ENCODE measurements around the gene RPS6KA5.

RPS6KA5 gene

GRCh38 chr14:91068642-91069041, 8.2 kb upstream of the RPS6KA5 start:
- Histone ChIP-seq H3K4me1 (ENCODE audit: control extremely low read depth in 1 of 4, control insufficient read depth in 4 of 4, insufficient read depth in 4 of 4, low read length in 3 of 4) (peaks cover 2 to 25% (median 11%) of the 10 kb centered on the region in 4 experiments), H3K4me3 (ENCODE audit: control insufficient read depth in 1 of 7, extremely low read depth in 1 of 7, insufficient read depth in 4 of 7, low read depth in 2 of 7, low read length in 6 of 7) (peak overlapping the region in 1 of 7 experiments; percentile 50), H3K27me3 (replicated peaks in 2 of 5; ENCODE audit: control insufficient read depth in 4 of 5, insufficient read depth in 5 of 5, low read length in 4 of 5) (no peaks in the 10 kb centered on the region), H3K27ac (ENCODE audit: insufficient read depth in 1 of 2, low read depth in 1 of 2, low read length in 2 of 2, poor library complexity in 1 of 2, severe bottlenecking in 2 of 2) (peak overlapping the region in 1 of 2 experiments; percentile 0), H3K36me3 (ENCODE audit: control insufficient read depth in 4 of 4, insufficient read depth in 4 of 4, low read length in 3 of 4) (no peaks in the 10 kb centered on the region), H3K9me3 (ENCODE audit: control extremely low read depth in 1 of 5, control insufficient read depth in 4 of 5, insufficient read depth in 2 of 5, low read depth in 1 of 5, low read length in 4 of 5) (no peaks in the 10 kb centered on the region)
- ChIA-PET CTCF (interaction anchor here (0.8 kb wide), 1 partner anchor 10 kb away, joined by 3 read pairs; no protein-coding TSS in a partner anchor), POLR2A (no interaction called here)
- peak; percentile 32 to 78 (median 67) for DNase-seq
- no CpG with 5 or more reads among the region's 2 CpGs for WGBS (ENCODE audit: insufficient coverage)

- peaks cover 10 to 36% (median 23%) of the 10 kb centered on the region in 4 experiments for H3K4me1 ChIP-seq (ENCODE audit: control extremely low read depth in 1 of 4, control insufficient read depth in 4 of 4, insufficient read depth in 4 of 4, low read length in 3 of 4)
- H3K4me3 ChIP-seq (ENCODE audit: control insufficient read depth in 1 of 7, extremely low read depth in 1 of 7, insufficient read depth in 4 of 7, low read depth in 2 of 7, low read length in 6 of 7): no peak overlapping the region
- no peaks in the 10 kb centered on the region for H3K9me3 ChIP-seq (ENCODE audit: control extremely low read depth in 1 of 5, control insufficient read depth in 4 of 5, insufficient read depth in 2 of 5, low read depth in 1 of 5, low read length in 4 of 5)
- WGBS (ENCODE audit: insufficient coverage): no CpG with 5 or more reads among the region's 1 CpG
- ChIA-PET POLR2A (no interaction called here), CTCF (no interaction called here)
- no peak overlapping the region for H3K27ac ChIP-seq (ENCODE audit: insufficient read depth in 1 of 2, low read depth in 1 of 2, low read length in 2 of 2, poor library complexity in 1 of 2, severe bottlenecking in 2 of 2)
- DNase-seq: peak in 1 of 3 donors; percentile 32
- no peaks in the 10 kb centered on the region for H3K27me3 ChIP-seq (replicated peaks in 2 of 5; ENCODE audit: control insufficient read depth in 4 of 5, insufficient read depth in 5 of 5, low read length in 4 of 5)
- no peaks in the 10 kb centered on the region for H3K36me3 ChIP-seq (ENCODE audit: control insufficient read depth in 4 of 4, insufficient read depth in 4 of 4, low read length in 3 of 4)
These were observed 6.7 kb upstream of the RPS6KA5 start for GRCh38 chr14:91067186-91067585.

GRCh38 chr14:91065266-91065665, 4.8 kb upstream of the RPS6KA5 start:
- no peaks in the 10 kb centered on the region for H3K36me3 ChIP-seq (ENCODE audit: control insufficient read depth in 4 of 4, insufficient read depth in 4 of 4, low read length in 3 of 4)
- 80% methylated on average over 1 of the region's 3 CpGs for WGBS (ENCODE audit: insufficient coverage)
- no peak overlapping the region for H3K27ac ChIP-seq (ENCODE audit: insufficient read depth in 1 of 2, low read depth in 1 of 2, low read length in 2 of 2, poor library complexity in 1 of 2, severe bottlenecking in 2 of 2)
- peaks cover 21 to 46% (median 35%) of the 10 kb centered on the region in 4 experiments for H3K4me1 ChIP-seq (ENCODE audit: control extremely low read depth in 1 of 4, control insufficient read depth in 4 of 4, insufficient read depth in 4 of 4, low read length in 3 of 4)
- DNase-seq: no peak
- ChIA-PET POLR2A (no interaction called here), CTCF (interaction anchor here (0.7 to 1.2 kb wide), 2 partner anchors 16 to 112 kb away, joined by 3 read pairs; no protein-coding TSS in a partner anchor)
- H3K27me3 ChIP-seq (replicated peaks in 2 of 5; ENCODE audit: control insufficient read depth in 4 of 5, insufficient read depth in 5 of 5, low read length in 4 of 5): no peaks in the 10 kb centered on the region
- H3K9me3 ChIP-seq (ENCODE audit: control extremely low read depth in 1 of 5, control insufficient read depth in 4 of 5, insufficient read depth in 2 of 5, low read depth in 1 of 5, low read length in 4 of 5): no peaks in the 10 kb centered on the region
- no peak overlapping the region for H3K4me3 ChIP-seq (ENCODE audit: control insufficient read depth in 1 of 7, extremely low read depth in 1 of 7, insufficient read depth in 4 of 7, low read depth in 2 of 7, low read length in 6 of 7)

GRCh38 chr14:91063119-91063518, 2.7 kb upstream of the RPS6KA5 start:
- peaks cover 23 to 52% (median 37%) of the 10 kb centered on the region in 4 experiments for H3K4me1 ChIP-seq (ENCODE audit: control extremely low read depth in 1 of 4, control insufficient read depth in 4 of 4, insufficient read depth in 4 of 4, low read length in 3 of 4)
- no peaks in the 10 kb centered on the region for H3K9me3 ChIP-seq (ENCODE audit: control extremely low read depth in 1 of 5, control insufficient read depth in 4 of 5, insufficient read depth in 2 of 5, low read depth in 1 of 5, low read length in 4 of 5)
- POLR2A ChIA-PET: interaction anchor here (0.7 kb wide), 2 partner anchors 11 to 242 kb away, joined by 4 read pairs; no protein-coding TSS in a partner anchor

GRCh38 chr14:91062600-91062999, 2.2 kb upstream of the RPS6KA5 start:
- peak in 1 of 3 donors; percentile 35 for DNase-seq
- Histone ChIP-seq H3K4me1 (ENCODE audit: control extremely low read depth in 1 of 4, control insufficient read depth in 4 of 4, insufficient read depth in 4 of 4, low read length in 3 of 4) (peaks cover 23 to 57% (median 39%) of the 10 kb centered on the region in 4 experiments), H3K9me3 (ENCODE audit: control extremely low read depth in 1 of 5, control insufficient read depth in 4 of 5, insufficient read depth in 2 of 5, low read depth in 1 of 5, low read length in 4 of 5) (no peaks in the 10 kb centered on the region), H3K4me3 (ENCODE audit: control insufficient read depth in 1 of 7, extremely low read depth in 1 of 7, insufficient read depth in 4 of 7, low read depth in 2 of 7, low read length in 6 of 7) (peak overlapping the region in 2 of 7 experiments; percentile 3 to 23), H3K27ac (ENCODE audit: insufficient read depth in 1 of 2, low read depth in 1 of 2, low read length in 2 of 2, poor library complexity in 1 of 2, severe bottlenecking in 2 of 2) (no peak overlapping the region), H3K27me3 (replicated peaks in 2 of 5; ENCODE audit: control insufficient read depth in 4 of 5, insufficient read depth in 5 of 5, low read length in 4 of 5) (no peaks in the 10 kb centered on the region), H3K36me3 (ENCODE audit: control insufficient read depth in 4 of 4, insufficient read depth in 4 of 4, low read length in 3 of 4) (no peaks in the 10 kb centered on the region)
- CTCF ChIA-PET: interaction anchor here (0.7 to 1.0 kb wide), 2 partner anchors 10 to 52 kb away, joined by 3 read pairs; no protein-coding TSS in a partner anchor
- POLR2A ChIA-PET: interaction anchor here (0.7 kb wide), 2 partner anchors 12 to 241 kb away, joined by 4 read pairs; no protein-coding TSS in a partner anchor
- WGBS (ENCODE audit: insufficient coverage): 100% methylated on average over 1 of the region's 2 CpGs

More at GRCh38 chr14:91063119-91063518, 2.7 kb upstream of the RPS6KA5 start:
- CTCF ChIA-PET: interaction anchor here (1.0 kb wide), 1 partner anchor 52 kb away, joined by 3 read pairs; no protein-coding TSS in a partner anchor
- peak overlapping the region; percentile 51 to 56 for H3K27ac ChIP-seq (ENCODE audit: insufficient read depth in 1 of 2, low read depth in 1 of 2, low read length in 2 of 2, poor library complexity in 1 of 2, severe bottlenecking in 2 of 2)
- H3K36me3 ChIP-seq (ENCODE audit: control insufficient read depth in 4 of 4, insufficient read depth in 4 of 4, low read length in 3 of 4): no peaks in the 10 kb centered on the region
- DNase-seq: peak; percentile 81 to 92 (median 89)
- H3K27me3 ChIP-seq (replicated peaks in 2 of 5; ENCODE audit: control insufficient read depth in 4 of 5, insufficient read depth in 5 of 5, low read length in 4 of 5): no peaks in the 10 kb centered on the region
- peak overlapping the region in 2 of 7 experiments; percentile 3 to 23 for H3K4me3 ChIP-seq (ENCODE audit: control insufficient read depth in 1 of 7, extremely low read depth in 1 of 7, insufficient read depth in 4 of 7, low read depth in 2 of 7, low read length in 6 of 7)

GRCh38 chr14:91061056-91061887, 831 bp upstream of the RPS6KA5 start:
- CTCF ChIA-PET: interaction anchor here (1.0 to 4.4 kb wide), 6 partner anchors 11 to 113 kb away, joined by 3 to 20 read pairs (median 3); partner anchors contain the start of gene DGLUCY
- Histone ChIP-seq H3K27me3 (replicated peaks in 2 of 5; ENCODE audit: control insufficient read depth in 4 of 5, insufficient read depth in 5 of 5, low read length in 4 of 5) (no peaks in the 10 kb centered on the region), H3K36me3 (ENCODE audit: control insufficient read depth in 4 of 4, insufficient read depth in 4 of 4, low read length in 3 of 4) (no peaks in the 10 kb centered on the region), H3K4me1 (ENCODE audit: control extremely low read depth in 1 of 4, control insufficient read depth in 4 of 4, insufficient read depth in 4 of 4, low read length in 3 of 4) (peaks cover 23 to 49% (median 37%) of the 10 kb centered on the region in 4 experiments), H3K4me3 (ENCODE audit: control insufficient read depth in 1 of 7, extremely low read depth in 1 of 7, insufficient read depth in 4 of 7, low read depth in 2 of 7, low read length in 6 of 7) (peak overlapping the region in 6 of 7 experiments; percentile 52 to 76 (median 61)), H3K9me3 (ENCODE audit: control extremely low read depth in 1 of 5, control insufficient read depth in 4 of 5, insufficient read depth in 2 of 5, low read depth in 1 of 5, low read length in 4 of 5) (no peaks in the 10 kb centered on the region), H3K27ac (ENCODE audit: insufficient read depth in 1 of 2, low read depth in 1 of 2, low read length in 2 of 2, poor library complexity in 1 of 2, severe bottlenecking in 2 of 2) (peak overlapping the region; percentile 14 to 95)
- peak in 2 of 3 donors; percentile 29 to 46 for DNase-seq
- WGBS (ENCODE audit: insufficient coverage): 11% methylated on average over 10 of the region's 26 CpGs
- POLR2A ChIA-PET: interaction anchor here (1.3 to 1.5 kb wide), 2 partner anchors 31 to 54 kb away, joined by 4 to 5 read pairs; no protein-coding TSS in a partner anchor
